HG02571 (cell line): ENCODE results near the gene SMIM31.

Experiments
- ATAC-seq: cut with Tn5 transposase; IDR thresholded peaks from one replicate; pipeline ENCODE4 v1.9.1; 2021; ENCODE audit warnings: mild to moderate bottlenecking, moderate library complexity; ENCODE audit not compliant: unreplicated experiment

SMIM31 gene

DNA sequence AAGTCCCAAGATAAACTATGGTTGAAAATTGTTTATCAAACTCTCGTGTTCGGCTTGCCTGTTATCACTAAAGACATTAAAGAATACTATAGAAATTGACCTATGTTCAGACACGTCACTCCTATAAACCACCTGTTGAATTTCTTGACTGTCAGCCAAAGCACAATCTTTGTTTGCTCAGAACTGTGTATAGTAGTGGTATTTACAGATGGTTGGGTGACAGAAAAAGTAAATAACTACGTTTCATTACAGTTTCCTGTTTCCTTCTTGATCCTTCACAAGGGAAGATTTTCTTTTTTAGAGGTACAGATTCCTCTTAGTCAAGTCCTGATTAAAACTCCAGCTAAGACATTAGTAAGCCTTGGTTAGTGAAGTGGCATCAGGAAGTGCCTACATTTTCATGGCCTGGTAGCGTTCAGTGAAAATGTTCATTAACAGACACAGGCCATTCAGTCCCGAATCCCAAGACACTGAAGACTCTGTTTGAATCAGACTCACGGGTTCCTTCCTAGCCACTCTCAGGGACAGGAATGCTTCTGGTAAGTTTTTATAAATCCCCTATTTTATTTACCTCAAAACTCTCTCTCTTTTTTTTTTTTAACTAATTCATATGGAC lies at the start of gene SMIM31:
Gene SMIM31 (plus strand): TSS at position 259 of the 616 bp plus-strand sequence. CDS start 16,313 bp downstream, outside the sequence.
- no peak for ATAC-seq

DNA sequence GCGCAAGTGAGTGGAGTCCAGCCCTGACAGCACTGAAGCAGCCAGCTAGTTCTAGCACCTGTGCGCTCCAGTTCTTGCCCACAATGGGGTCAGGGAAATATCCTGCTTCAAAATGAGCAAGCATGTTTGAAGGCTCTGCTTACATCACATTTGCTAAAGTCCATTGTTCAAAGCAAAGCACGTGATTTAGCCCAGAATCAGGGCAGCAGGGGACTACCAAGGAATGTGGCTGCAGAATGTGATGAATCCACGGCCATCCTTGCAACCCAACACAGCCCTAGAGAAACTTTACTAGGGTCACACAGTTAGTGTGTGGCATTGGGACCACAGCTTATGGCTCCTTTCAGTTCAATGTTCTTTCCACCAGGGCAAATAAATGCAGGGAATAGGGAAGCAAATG lies 47.3 kb upstream of the SMIM31 start:
- no peak for ATAC-seq

DNA sequence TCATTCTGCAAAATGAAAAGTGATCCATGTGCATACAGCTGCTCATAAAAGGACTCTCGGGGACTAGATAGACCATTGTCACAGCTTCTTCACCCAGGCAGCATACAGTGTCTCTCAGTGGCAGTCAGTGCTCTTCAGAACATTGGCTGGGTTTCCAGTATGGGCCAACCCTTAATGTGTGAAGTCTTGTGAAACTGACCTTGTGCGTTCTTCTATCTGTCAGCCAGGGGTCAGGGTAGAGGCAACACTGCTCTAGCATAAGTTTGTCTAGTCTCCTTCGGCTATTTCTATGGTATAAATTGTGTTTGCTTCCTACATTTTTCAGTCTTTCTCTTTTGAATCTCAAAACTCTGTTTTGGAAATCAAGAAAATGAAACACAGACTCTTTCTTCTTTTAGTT lies 37.0 kb upstream of the SMIM31 start:
- no peak for ATAC-seq

DNA sequence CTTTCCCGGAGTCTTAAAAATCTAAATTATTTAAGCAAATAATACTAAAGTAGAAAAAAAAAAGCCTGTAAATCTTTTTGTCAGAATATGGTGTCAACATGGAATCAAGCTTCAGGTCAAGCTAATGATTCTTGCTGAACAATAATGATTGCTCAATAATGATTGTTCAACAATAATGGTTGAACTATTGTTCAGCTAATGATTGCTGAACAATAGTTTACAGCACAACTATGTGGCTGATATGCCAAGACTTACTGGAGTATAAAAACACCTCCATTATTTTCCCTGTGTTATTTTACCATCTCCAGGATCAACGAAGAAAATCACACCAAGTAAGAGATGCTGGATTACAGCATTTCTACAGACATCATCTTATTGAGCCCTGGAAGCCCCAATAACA lies 35.1 kb upstream of the SMIM31 start:
- ATAC-seq = no peak

DNA sequence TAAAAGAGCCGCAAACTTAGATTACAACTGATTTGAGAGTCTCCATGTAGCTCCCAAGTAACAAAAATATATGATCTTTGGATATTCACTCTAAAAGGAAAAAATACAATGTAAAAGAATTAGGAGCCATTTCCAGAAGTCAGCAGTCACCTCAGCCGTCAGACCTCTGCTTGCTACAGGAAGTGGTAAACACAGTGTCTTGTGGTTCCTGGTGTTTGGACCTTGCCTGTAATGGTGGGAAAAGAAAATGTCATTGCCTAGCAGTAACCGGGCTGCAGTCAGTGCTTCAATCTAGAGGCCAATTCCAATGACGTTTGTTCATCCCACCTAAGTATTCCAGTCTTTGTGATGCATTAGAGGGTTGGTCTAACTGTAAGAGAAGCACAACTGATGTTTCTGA lies 28.9 kb upstream of the SMIM31 start:
- ATAC-seq = no peak

DNA sequence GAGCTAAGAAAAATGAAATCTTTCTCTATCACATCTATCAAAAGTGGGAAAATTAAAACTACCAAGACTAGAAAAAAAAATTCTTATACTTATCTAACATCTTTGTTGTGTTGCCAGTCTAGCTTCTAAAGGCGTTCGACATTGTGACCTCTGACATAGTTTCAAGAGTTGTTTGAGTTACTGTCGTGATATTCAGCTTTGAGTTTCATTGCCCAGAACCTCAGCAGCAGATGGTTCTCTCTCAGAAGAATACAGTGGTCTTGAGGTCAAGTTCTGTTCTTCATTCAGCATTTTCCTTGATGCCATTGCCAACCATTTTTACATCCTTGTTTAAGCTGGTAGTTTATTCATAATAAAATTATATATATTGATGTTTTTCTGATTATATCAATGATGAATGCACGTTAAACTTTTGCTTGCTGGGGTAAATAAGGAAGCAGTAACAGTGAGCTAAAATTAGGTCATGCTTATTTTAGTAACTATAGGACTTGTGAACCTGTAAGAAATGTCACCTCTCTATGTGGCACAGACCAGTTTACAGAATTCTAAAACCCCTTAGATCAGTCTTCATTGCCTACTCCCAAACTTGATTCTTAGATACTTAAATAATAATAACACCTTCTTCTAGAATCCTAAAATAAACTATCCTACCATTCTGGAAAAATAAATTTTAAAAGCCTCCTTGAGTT lies 23.1 kb upstream of the SMIM31 start:
- no peak for ATAC-seq

DNA sequence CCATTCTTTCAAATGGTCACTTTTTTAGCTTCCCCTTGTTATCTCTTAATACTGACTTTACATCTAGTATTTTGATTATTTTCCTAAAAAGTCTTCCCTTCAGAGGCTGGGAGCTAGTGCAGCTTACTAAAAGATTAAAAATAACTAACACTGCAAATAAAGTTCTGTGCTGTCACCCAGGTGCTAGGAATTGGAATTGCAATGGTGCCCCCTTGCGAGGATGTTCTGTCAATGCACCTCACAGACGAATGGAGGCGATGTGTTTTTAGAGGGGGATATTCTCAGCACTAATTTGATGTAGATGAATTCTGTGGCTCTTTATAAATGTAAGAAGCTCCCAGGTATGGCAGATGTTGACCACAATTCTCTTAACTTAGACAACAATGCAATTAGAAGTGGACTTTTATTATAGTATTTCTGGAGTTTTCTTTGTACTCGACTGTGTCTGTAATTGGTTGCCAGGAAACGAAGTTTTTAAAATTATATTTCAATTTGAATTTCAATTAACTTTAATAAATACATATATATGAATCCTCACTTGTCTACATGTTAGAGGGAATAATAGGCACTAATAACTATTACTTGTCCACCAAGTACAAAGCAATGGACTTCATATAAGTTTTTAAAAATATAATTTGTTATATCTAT lies 22.0 kb upstream of the SMIM31 start:
- no peak for ATAC-seq

DNA sequence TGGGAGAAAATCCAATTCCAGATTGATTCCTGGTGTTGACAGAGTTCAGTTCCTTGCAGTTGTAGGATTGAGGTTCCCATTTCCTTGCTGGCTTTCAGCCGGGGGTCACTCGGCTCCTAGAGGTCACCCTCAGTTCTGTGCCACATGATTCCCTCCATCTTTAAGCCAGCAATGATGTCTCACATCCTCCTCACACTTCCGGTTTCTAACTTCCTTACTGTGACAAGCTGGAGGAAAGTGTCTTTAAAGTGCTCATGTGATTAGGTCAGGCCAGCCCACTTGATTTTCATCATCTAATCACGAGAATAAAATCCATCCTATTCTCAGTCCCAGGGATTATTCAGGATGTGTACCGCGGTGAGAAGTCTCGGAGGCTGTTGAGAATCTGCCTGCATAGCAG lies 19.4 kb upstream of the SMIM31 start:
- ATAC-seq = no peak

DNA sequence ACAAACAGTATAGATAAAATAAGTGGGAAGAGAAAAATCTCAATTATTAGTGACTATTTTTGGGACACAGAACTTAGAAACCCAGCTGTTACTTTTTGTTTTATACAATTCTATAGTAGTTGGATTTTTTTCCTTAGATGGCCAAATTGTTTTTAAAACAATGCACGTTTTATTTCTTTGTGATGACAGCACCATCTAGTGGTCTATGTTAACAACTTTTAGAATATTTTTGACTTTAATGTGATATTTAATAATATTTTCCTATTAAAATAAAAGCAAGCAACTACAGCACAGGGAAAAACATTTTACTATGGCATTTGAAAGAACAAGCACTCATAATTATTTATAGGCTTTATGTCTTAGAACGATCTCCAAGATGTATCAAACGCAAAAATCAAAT lies 5.6 kb upstream of the SMIM31 start:
- no peak for ATAC-seq

DNA sequence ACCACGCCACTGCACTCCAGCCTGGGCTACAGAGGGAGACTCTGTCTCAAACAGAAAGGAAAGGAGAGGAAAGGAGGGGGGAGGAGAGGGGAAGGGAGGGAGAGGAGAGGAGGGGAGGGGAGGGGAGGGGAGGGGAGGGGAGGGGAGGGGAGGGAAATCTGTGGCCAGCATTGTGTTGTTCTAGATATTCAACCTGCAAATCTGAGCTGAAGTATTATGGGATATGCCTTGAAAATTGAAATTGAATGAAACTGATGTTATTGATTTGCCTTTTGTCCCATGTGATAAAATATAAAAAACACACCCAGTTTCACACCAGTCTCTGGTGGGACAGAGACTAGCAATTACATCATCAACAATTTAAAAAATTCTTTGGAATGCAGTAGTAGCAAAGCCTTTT lies 1.5 kb downstream of the SMIM31 start:
- ATAC-seq = no peak

DNA sequence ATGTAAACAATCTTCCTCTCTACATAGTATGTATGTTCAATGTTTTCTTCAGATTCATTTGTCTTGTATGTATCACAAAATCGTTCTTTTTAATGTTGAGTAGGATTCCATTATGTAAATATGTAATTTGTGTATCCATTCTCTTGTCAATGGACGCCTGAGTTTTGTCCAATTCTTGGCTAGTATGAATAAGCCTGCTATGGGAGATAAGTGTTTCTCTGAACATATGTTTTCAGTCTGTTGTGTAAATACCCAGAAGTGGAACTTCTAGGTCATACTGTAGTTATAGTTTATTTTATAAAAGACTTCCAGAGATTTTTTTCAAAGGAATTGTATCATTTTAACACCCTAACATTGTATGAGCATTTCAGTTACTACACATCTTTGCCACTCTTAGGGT lies 2.8 kb downstream of the SMIM31 start:
- no peak for ATAC-seq

DNA sequence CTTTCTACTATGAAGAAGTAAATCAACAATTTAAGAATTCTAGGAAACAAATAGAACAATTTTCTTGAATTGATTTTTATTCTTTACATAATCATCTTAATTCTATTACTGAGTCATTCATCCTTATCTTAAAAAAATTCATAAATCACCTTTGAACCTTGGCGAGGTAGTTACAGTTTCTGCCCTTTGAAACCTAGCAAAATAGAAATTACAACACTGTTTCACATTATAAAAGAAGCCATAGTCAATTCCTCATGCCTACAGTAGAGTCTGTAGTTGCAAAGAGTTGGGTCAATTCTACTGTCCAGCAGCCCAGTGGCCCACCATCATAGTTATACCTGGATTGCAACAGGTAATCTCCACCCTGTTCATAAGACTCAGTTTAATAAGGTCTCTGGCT lies 7.3 kb downstream of the SMIM31 start:
- no peak for ATAC-seq

DNA sequence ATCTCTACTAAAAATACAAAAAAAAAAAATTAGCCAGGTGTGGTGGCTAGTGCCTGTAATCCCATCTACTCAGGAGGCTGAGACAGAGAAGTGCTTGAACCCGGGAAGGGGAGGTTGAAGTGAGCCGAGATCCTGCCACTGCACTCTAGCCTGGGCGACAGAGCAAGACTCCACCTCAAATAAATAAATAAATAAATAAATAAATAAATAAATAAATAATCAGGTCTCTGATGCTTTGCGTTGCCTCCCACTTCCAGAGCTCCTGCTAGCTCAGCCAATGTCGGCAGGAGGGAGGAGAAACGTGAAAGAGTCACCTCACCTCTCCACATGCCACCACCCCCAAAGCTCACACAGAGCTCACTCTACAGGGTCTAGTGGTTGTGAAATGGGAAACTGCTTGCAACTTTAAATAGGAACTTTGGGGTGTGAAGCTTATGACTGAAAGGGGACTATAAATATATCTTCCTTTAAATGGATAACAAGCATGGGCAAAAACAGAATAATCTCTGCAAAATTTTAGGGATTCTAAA lies 7.9 kb downstream of the SMIM31 start:
- no peak for ATAC-seq

DNA sequence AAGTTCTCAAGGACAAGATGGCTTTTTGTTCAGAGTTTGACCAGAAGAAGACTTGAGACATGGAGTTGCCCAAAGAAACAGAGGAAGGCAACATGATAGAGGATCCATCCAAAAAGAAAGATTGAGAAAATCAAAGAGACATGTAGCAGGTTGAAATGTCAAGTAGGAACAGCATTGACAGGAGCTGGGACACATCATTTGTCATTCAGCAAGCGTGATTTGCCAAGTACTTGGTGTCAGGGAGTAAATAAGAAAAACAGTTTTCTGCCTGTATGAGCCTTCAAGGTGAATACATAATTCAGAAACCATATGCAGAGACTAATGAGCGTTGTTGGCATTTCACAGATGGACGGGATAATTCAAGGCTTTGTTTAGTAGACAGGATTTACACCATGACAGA lies 11.2 kb downstream of the SMIM31 start:
- no peak for ATAC-seq

DNA sequence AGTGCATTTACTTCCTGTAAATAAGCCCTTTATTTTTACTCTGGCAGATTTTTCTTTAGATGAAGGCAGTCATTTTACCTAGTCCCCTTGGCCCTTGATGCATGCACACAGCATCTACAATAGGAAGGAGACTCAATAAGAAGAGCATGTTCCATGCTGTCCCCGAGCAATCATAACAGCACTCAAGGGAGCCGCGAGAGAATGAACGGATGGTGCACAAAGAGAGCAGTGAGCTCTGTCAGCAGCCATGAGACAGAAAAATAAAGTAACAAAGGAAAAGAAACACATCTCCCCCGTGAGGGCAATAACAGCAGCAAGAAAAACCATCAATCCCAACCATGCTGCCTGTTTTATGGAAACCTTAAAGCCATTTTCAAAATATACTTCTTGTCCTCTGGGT lies 11.9 kb downstream of the SMIM31 start:
- no peak for ATAC-seq

DNA sequence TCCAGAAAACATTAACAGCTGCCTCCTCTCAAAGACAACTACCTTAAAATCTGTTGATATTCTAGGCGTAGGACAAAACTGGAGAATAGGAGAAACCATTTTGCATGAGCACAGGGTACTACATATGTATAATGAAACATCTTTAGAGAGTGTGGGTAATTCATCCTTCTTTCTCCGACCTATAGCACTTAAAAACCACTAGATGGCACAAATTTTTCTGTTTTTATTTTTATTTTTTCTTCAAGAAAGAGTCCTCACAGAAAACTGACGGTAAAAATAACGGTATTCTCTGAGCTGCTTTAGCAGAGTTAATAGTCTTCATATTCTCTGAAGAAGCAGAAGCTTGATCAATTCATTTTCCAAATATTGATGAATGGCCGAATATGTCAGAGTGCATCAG lies 14.6 kb downstream of the SMIM31 start:
- ATAC-seq = no peak

DNA sequence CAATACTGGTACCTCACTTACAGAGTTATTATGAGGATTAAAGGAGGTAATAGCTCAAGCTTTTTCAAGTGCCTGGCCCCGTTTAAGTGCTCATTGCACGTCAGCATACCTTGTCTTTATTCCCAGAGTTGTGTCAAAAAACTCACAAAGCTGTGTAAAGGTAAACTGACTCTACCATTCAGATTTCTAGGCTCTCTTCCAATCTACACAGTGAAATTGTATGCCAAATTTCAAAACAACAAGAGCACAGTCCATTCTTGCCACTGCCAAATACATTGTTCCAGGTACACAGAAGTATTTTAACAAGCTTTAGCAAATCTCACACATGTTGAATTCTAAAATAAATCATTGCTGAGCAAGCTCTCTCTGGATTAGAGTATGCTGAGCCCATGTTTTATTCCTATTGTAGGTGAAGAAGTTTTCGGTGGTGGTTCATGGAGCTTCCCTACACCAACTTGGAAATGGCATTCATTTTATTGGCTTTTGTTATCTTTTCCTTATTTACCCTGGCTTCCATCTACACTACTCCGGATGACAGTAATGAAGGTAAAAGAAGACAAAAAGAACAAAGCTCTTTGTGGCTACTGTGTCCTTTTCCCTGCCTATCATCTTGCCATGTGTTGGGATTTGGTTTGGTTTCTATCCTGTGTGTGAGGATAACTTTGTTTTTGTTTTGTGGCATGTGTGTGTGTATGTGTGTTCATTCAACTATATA lies 16.2 kb downstream of the SMIM31 start:
- ATAC-seq = no peak

DNA sequence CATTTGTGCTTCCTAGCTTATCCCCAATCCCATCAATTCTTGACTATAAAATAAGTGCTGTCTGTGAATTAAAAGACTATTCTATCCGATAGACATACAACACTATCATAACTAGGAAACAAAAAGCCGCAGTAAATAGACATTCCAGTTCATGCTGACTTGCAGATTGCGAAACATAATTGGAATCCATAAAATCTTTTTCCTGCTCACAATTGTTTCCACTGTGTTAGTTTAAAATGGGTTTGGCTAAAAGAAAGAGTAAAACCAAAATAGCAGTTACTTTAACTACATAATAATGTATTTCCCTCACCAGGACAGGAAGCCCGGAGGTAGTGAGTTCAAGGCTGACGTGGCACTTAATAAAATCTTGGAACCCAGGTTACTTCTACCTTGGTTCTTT lies 17.2 kb downstream of the SMIM31 start:
- no peak for ATAC-seq

DNA sequence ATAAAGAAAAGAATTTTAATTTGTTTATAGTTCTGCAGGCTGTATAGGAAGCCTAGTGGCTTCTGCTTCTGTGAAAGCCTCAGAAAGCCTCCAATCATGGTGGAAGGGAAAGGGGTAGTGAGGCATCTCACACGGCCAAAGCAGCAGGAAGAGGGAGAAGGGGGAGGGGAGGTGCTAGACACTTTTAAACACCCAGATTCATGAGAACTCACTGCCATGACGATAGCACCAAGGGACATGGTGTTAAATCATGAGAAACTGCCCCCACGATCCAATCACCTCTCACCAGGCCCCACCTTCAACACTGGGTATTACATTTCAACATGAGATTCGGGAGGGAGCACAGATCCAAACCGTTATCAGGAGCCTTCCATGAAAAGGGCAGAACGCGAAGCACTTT lies 18.1 kb downstream of the SMIM31 start:
- ATAC-seq = no peak

DNA sequence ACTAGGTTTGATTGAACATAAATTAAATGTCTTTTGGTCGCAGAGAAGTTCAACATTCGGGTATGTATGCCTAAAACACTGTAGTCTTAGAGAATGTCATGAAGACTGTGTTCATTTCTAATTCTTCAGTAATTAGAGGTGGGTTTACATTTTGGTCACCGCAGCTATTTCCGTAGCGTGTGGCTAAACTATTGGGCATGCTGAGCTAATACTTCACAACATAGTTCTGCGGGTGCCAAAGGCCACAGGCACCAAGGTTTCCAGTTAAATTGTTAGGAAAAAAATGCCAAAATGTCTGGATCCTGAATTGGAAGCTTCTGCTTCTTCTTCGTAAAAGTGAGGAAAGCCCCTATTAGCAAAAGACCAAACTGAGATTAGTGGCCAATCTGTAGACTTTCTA lies 25.1 kb downstream of the SMIM31 start:
- ATAC-seq = no peak

DNA sequence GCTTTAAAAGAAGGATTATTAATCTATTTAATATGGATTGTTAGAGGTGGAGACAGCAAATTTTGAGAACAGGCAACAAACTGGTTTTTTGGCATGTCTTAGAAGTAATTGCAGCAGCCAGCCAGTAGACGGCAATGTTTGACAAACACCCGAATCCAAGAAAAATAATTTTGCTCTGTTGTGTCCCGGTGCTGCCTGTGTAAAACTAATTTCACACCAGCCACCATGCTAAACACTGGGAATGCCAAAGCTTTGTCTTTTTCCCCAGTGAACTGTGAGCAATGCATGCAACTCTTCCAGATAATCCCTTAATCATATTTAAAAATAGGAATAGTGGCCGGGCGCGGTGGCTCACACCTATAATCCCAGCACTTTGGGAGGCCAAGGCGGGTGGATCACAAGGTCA lies 25.9 kb downstream of the SMIM31 start:
- no peak for ATAC-seq

DNA sequence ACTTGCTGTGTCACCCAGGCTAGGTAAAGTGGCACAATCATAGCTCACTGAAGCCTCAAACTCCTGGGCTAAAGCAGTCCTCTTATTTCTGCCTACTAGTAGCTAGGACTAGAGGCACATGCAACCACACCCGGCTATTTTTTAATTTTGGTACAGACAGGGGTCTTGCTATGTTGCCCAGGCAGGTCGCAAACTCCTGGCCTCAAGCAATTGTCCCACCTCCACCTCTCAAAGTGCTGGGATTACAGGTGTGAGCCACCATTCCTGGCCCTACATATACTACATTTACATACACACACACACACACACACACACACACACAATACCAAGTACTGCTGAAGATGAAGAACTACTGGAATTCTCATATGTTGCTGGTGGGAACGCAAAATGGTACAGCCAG lies 26.9 kb downstream of the SMIM31 start:
- ATAC-seq = no peak
